Transverse colon (tissue), 4 donors: ENCODE results near the gene RPGRIP1L.

Experiments used
- EP300 ChIP-seq: sonication (generic); formaldehyde crosslinking; IDR thresholded peaks from one replicate; pipeline ENCODE4 v1.6.1; 2017; ENCODE audit warnings: antibody characterized with exemption, low read depth
- POLR2A ChIP-seq: fragments of 450-650 bp; IDR thresholded peaks from one replicate; pipeline ENCODE4 v1.6.1; 2016; ENCODE audit warnings: antibody characterized with exemption, mild to moderate bottlenecking, moderate library complexity
- POLR2AphosphoS5 ChIP-seq, 3 donors: sonication (generic); formaldehyde crosslinking; IDR thresholded peaks; one replicate each; pipeline ENCODE4 v1.6.1; 2016; ENCODE audit warnings: antibody characterized with exemption in 3 of 3
- TF ChIP-seq, protein P1 (sequence below), 5 experiments: fragments of 200-600 bp in 3 of 5; fragments of 450-650 bp in 2 of 5; sonication (generic) in 3 of 5; IDR thresholded peaks; 1 replicate in 2 of 5; 2 replicates in 3 of 5; pipeline ENCODE4 v1.5.1; 2016 to 2017; ENCODE audit warnings: antibody characterized with exemption in 5 of 5, inconsistent platforms in 3 of 5, mild to moderate bottlenecking in 2 of 5, moderate library complexity in 1 of 5

DNA sequence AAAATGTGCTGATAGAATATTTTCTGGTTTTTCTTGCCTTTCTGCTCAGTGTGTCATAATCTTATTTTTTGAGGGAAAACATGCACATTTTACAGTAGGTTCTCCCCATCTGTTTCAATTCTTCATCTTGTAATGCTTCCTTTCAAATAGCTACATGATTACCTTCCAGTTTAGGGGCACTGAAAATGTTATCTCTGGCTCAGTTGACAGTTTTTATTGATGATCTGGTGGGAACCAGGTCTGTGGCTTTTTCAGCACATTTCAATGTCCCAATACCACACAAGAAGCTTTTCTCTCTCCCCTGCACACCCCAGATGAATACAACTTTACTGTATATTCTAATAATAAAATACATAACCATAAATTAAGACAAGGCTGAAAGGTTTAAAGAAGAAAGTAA lies 36.8 kb upstream of the RPGRIP1L start:
- TF ChIP-seq, protein P1, sequence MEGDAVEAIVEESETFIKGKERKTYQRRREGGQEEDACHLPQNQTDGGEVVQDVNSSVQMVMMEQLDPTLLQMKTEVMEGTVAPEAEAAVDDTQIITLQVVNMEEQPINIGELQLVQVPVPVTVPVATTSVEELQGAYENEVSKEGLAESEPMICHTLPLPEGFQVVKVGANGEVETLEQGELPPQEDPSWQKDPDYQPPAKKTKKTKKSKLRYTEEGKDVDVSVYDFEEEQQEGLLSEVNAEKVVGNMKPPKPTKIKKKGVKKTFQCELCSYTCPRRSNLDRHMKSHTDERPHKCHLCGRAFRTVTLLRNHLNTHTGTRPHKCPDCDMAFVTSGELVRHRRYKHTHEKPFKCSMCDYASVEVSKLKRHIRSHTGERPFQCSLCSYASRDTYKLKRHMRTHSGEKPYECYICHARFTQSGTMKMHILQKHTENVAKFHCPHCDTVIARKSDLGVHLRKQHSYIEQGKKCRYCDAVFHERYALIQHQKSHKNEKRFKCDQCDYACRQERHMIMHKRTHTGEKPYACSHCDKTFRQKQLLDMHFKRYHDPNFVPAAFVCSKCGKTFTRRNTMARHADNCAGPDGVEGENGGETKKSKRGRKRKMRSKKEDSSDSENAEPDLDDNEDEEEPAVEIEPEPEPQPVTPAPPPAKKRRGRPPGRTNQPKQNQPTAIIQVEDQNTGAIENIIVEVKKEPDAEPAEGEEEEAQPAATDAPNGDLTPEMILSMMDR (IDR thresholded peaks at IDR 0.05), result no peak
- no peak for TF ChIP-seq EP300
- no peak for TF ChIP-seq POLR2A
- no peak for TF ChIP-seq POLR2AphosphoS5 (IDR thresholded peaks at IDR 0.05)
